Measurements from ENCODE around the gene ADGRL3. TPM values are rescaled to one million over a fixed set of nuclear protein-coding genes. Genes with fewer than 3 reads are reported as not detected.

ADGRL3 gene
- total and polyA plus RNA-seq, 9 donors = 0.88 to 9.5 (median 2.5) TPM

- TF ChIP-seq POLR2A (IDR thresholded peaks at IDR 0.05) (no peak), EP300 (IDR thresholded peaks at IDR 0.05) (no peak), CTCF (IDR thresholded peaks at IDR 0.05) (no peak)
- H3K4me1 ChIP-seq (ENCODE audit: insufficient read depth) = no peaks in the 10 kb centered on the region
- no peak for DNase-seq
These were observed 880.3 kb downstream of the ADGRL3 start for GRCh38 chr4:62080431-62080830.

GRCh38 chr4:62087706-62088105 lies 887.6 kb downstream of the ADGRL3 start:
- intact Hi-C loops (cut with DNase I) = no loop called here
- H3K27me3 ChIP-seq = no peaks in the 10 kb centered on the region
- TF ChIP-seq CTCF (IDR thresholded peaks at IDR 0.05) (no peak), EP300 (IDR thresholded peaks at IDR 0.05) (no peak), POLR2A (IDR thresholded peaks at IDR 0.05) (no peak)
- no peak overlapping the region for H3K4me3 ChIP-seq
- H3K27ac ChIP-seq = no peak overlapping the region
- no peaks in the 10 kb centered on the region for H3K36me3 ChIP-seq
- H3K4me1 ChIP-seq (ENCODE audit: insufficient read depth) = no peaks in the 10 kb centered on the region
- H3K9me3 ChIP-seq = no peaks in the 10 kb centered on the region
- DNase-seq = no peak

More at GRCh38 chr4:62080431-62080830, 880.3 kb downstream of the ADGRL3 start:
- H3K27me3 ChIP-seq = no peaks in the 10 kb centered on the region
- no peaks in the 10 kb centered on the region for H3K36me3 ChIP-seq
- 38 to 54% (median 44%) methylated on average over 1 of the region's 1 CpG for WGBS, 3 donors
- H3K9me3 ChIP-seq = no peaks in the 10 kb centered on the region
- no peak overlapping the region for H3K4me3 ChIP-seq
- intact Hi-C loops (cut with DNase I) = no loop called here
- no peak overlapping the region for H3K27ac ChIP-seq

- no peaks in the 10 kb centered on the region for H3K4me1 ChIP-seq (ENCODE audit: insufficient read depth)
- no peak overlapping the region for H3K4me3 ChIP-seq
- no peaks in the 10 kb centered on the region for H3K9me3 ChIP-seq
- H3K27ac ChIP-seq = no peak overlapping the region
- intact Hi-C loops (cut with DNase I) = no loop called here
- WGBS, 3 donors = 90 to 100% (median 94%) methylated on average over 4 of the region's 4 CpGs
- no peak for DNase-seq
- no peaks in the 10 kb centered on the region for H3K27me3 ChIP-seq
- no peaks in the 10 kb centered on the region for H3K36me3 ChIP-seq
- TF ChIP-seq EP300 (IDR thresholded peaks at IDR 0.05) (no peak), CTCF (IDR thresholded peaks at IDR 0.05) (no peak)
These were observed 893.6 kb downstream of the ADGRL3 start for GRCh38 chr4:62093735-62094134.

- WGBS, 3 donors = 37 to 46% (median 44%) methylated on average over 2 of the region's 2 CpGs
- Histone ChIP-seq H3K36me3 (no peaks in the 10 kb centered on the region), H3K27ac (no peak overlapping the region), H3K27me3 (no peaks in the 10 kb centered on the region), H3K4me1 (ENCODE audit: insufficient read depth) (no peaks in the 10 kb centered on the region), H3K9me3 (no peaks in the 10 kb centered on the region), H3K4me3 (no peak overlapping the region)
- DNase-seq = no peak
- TF ChIP-seq CTCF (IDR thresholded peaks at IDR 0.05) (no peak), POLR2A (IDR thresholded peaks at IDR 0.05) (no peak), EP300 (IDR thresholded peaks at IDR 0.05) (no peak)
- intact Hi-C loops (cut with DNase I) = no loop called here
These were observed 896.8 kb downstream of the ADGRL3 start for GRCh38 chr4:62096881-62097280.

GRCh38 chr4:62115216-62115615 lies 915.1 kb downstream of the ADGRL3 start:
- intact Hi-C loops (cut with DNase I) = no loop called here
- no peak for DNase-seq
- H3K36me3 ChIP-seq = no peaks in the 10 kb centered on the region
- 77 to 86% (median 82%) methylated on average over 1 of the region's 1 CpG for WGBS, 3 donors
- TF ChIP-seq POLR2A (IDR thresholded peaks at IDR 0.05) = no peak
- TF ChIP-seq EP300 (IDR thresholded peaks at IDR 0.05) = no peak
- TF ChIP-seq CTCF (IDR thresholded peaks at IDR 0.05) = no peak
- no peaks in the 10 kb centered on the region for H3K4me1 ChIP-seq (ENCODE audit: insufficient read depth)
- no peaks in the 10 kb centered on the region for H3K9me3 ChIP-seq
- H3K27me3 ChIP-seq = no peaks in the 10 kb centered on the region
- H3K27ac ChIP-seq = no peak overlapping the region
- no peak overlapping the region for H3K4me3 ChIP-seq
